ENCODE measurements around the gene ORC5.

ORC5 gene

DNA sequence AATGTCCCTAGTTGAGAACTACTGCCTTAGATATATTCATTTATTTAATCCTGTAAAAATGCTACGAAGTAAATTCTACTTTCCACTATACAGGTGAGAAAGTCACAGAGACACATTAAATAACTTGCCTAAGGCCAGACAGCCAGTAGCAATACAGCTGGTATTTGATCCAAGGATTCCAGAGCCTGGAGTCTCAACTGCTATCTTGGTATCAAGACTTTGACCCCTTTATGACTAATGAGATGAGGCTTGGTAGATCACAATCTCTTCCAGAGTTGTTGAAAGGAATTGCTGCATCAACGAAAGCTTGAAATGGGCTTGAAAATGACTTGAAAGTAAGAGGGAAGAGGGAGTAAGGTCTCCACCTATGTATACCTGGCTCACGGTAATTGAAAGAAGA is 83.3 kb downstream of the ORC5 start:
- no peak for DNase-seq

DNA sequence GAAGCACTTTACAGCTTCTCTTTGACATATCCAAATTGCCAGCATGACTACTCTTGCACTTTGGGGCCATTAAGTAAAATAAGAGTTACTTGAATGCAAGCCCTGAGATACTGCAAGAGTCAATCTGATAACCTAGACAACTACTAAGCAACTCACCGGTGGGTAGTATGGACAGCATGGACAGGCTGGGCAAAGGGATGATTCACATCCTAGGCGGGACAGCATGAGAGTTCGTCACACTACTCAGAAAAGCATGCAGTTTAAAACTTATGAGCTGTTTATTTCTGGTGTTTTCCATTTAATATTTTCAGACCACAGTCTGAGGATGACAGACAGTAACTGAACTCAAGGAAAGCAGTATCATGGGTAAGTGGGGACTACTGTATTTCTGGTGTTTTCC is 84.0 kb downstream of the ORC5 start:
- no peak for DNase-seq

DNA sequence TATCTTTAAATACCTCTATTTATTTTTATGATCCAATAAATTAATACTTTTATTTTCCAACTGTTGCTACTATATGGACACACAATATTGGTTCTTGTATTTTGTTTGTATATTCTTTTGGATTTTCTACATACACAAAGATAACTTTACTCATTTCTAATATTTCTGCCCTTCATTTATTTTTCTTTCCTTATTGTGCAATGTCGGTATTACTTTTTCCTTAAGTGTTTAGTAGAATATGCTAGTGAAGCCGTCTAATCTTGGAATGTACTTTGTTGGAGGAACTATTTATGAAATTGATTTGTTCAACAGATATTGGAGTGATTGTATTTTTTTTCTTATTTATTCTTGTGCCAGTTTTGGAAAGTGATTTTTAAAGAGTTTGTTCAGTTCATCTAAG is 94.0 kb downstream of the ORC5 start:
- no peak for DNase-seq

GRCh38 chr7:104112623-104113022 is 95.2 kb downstream of the ORC5 start:
- DNase-seq = no peak

DNA sequence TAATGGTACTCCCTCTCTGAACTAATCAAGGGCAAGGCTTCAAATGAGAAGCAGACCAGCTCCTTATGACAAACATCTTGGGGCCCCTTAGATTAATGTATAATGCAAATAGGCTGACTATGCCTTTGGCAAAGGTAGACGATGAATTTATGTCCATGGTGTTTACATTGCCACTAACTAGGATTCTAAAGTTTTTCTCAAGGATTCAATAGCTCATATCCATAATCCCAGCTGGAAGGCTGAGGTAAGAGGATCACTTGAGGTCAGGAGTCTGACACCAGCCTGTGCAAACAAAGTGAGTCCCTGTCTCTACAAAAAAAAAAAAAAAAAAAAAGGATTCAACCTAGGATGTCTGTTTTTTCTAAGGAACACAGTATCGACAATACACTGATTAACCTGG is 96.5 kb downstream of the ORC5 start:
- DNase-seq = no peak

- DNase-seq = no peak
Measured at GRCh38 chr7:104106108-104106905, 101.5 kb downstream of the ORC5 start.

- DNase-seq = no peak
Measured at GRCh38 chr7:104098890-104099289, 108.9 kb downstream of the ORC5 start.

- no peak for DNase-seq
Measured at GRCh38 chr7:104096683-104097082, 111.1 kb downstream of the ORC5 start.

GRCh38 chr7:104093127-104093526 is 114.7 kb downstream of the ORC5 start:
- no peak for DNase-seq

GRCh38 chr7:104091242-104091641 is 116.6 kb downstream of the ORC5 start:
- DNase-seq = no peak

DNA sequence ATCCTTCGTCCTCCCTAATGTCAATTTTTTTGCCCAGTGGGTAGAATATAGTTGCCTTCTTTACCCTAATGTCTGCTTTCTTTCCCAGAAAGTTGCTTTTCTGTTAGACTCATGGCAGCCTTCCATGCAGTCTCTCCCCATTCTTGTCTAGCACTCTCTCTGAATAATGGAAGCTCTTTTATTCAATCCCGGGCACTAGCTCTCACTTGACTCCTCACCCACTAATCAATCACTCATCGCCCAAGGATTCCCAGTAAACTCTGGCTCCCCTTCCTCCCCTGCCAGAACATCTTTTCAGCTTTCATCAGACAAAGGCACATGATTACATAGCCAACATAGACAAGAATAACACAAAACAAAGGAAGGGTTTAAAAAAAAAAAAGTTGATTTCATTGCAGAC is 118.2 kb downstream of the ORC5 start:
- no peak for DNase-seq

DNA sequence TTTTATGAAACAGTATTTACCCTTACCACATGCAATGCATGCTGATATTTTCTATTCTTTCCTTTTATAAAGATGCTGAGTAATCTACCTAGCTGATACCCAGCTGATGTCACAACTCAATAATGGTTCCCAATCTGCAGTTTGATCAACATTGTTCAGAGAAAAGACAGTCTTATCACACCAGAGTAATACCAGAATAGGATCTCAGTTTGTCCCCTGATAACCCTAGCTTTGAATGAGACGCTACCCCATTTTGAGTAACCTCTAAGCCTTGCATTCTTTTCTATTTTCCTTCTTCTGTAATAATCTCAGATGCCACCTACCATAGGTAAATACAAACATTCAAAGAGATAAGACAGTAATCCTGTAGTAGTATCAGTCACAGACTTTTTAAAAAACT is 118.8 kb downstream of the ORC5 start:
- DNase-seq = no peak
